Tibial nerve (tissue), 4 donors: ENCODE results near the gene DESI1.

ENCODE experiments used
- CTCF ChIP-seq, 5 experiments: fragments of 200-600 bp in 3 of 5; fragments of 450-650 bp in 2 of 5; sonication (generic) in 3 of 5; IDR thresholded peaks; one replicate each; pipeline ENCODE4 v1.5.1; 2016 to 2019; ENCODE audit warnings: antibody characterized with exemption in 5 of 5, mild to moderate bottlenecking in 3 of 5, moderate library complexity in 2 of 5
- EP300 ChIP-seq, 2 donors: sonication (generic); formaldehyde crosslinking; IDR thresholded peaks; one replicate each; pipeline ENCODE4 v1.6.1; 2017; ENCODE audit warnings: antibody characterized with exemption in 2 of 2, mild to moderate bottlenecking in 1 of 2
- POLR2A ChIP-seq, 2 donors: fragments of 450-650 bp; IDR thresholded peaks; one replicate each; pipeline ENCODE4 v1.6.1; 2017; ENCODE audit warnings: antibody characterized with exemption in 2 of 2, mild to moderate bottlenecking in 2 of 2, moderate library complexity in 2 of 2

GRCh38 chr22:41621099-41621910 lies 462 bp upstream of the DESI1 start, which contains the start of gene XRCC6:
- TF ChIP-seq CTCF (IDR thresholded peaks at IDR 0.05) (no peak), EP300 (IDR thresholded peaks at IDR 0.05) (peak; percentile 96 to 100), POLR2A (IDR thresholded peaks at IDR 0.05) (peak; percentile 90 to 99)
